Muscle layer of duodenum (tissue), 2 donors: ENCODE data around the gene TRAK2.
"Not testable (repeated sequence)": the region's sequence is repeated elsewhere in the genome, so short reads cannot be mapped to it uniquely, and the experiment has no call there.

Experiments
- H3K27ac ChIP-seq: one replicate; pipeline ENCODE4 v1.7.0; 2013; ENCODE audit warnings: mild to moderate bottlenecking, low read length
- H3K27me3 ChIP-seq: one replicate; pipeline ENCODE4 v1.7.0; 2013; ENCODE audit warnings: low read depth, mild to moderate bottlenecking, control low read depth, low read length
- H3K36me3 ChIP-seq, 2 donors: one replicate each; pipeline ENCODE4 v1.7.0; 2013; ENCODE audit warnings: low read length in 2 of 2, control low read depth in 1 of 2, mild to moderate bottlenecking in 1 of 2; ENCODE audit not compliant: insufficient read depth in 2 of 2, control insufficient read depth in 1 of 2
- H3K4me1 ChIP-seq, 2 donors: one replicate each; pipeline ENCODE4 v1.7.0; 2013; ENCODE audit warnings: low read length in 2 of 2, mild to moderate bottlenecking in 2 of 2, control low read depth in 1 of 2, moderate library complexity in 1 of 2; ENCODE audit not compliant: insufficient read depth in 2 of 2, control insufficient read depth in 1 of 2
- H3K4me3 ChIP-seq, 2 donors: one replicate each; pipeline ENCODE4 v1.7.0; 2013; ENCODE audit warnings: low read length in 2 of 2, low read depth in 1 of 2, mild to moderate bottlenecking in 1 of 2
- H3K9me3 ChIP-seq, 2 donors: one replicate each; pipeline ENCODE4 v1.7.0; 2013; ENCODE audit warnings: low read length in 2 of 2, control low read depth in 1 of 2, mild to moderate bottlenecking in 1 of 2; ENCODE audit not compliant: control insufficient read depth in 1 of 2
- donor health status: healthy.

Gene TRAK2

GRCh38 chr2:201377218-201377617 is 74.0 kb downstream of the TRAK2 start:
- Histone ChIP-seq H3K4me1 (peaks cover 0 to 11% of the 10 kb centered on the region in 2 donors), H3K36me3 (peaks cover 15% of the 10 kb centered on the region in 2 donors), H3K27ac (peak overlapping the region; percentile 23), H3K9me3 (no peaks in the 10 kb centered on the region), H3K27me3 (no peaks in the 10 kb centered on the region), H3K4me3 (no peak overlapping the region)

GRCh38 chr2:201369775-201370174 is 81.5 kb downstream of the TRAK2 start:
- H3K27me3 ChIP-seq: no peaks in the 10 kb centered on the region
- peaks cover 3 to 17% of the 10 kb centered on the region in 2 donors for H3K9me3 ChIP-seq
- H3K36me3 ChIP-seq: peaks cover 0 to 8% of the 10 kb centered on the region in 2 donors
- no peak overlapping the region for H3K27ac ChIP-seq
- H3K4me1 ChIP-seq: no peaks in the 10 kb centered on the region
- no peak overlapping the region for H3K4me3 ChIP-seq

DNA sequence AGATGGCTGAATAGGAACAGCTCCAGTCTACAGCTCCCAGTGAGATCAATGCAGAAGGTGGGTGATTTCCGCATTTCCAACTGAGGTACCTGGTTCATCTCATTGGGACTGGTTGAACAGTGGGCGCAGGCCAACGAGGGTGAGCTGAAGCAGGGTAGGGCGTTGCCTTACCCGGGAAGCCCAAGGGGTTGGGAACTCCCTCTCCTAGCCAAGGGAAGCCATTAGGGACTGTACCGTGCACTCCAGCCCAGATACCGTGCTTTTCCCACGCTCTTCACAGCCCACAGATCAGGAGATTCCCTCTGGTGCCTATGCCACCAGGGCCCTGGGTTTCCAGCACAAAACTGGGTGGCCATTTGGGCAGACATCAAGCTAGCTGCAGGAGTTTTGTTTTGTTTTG is 81.9 kb downstream of the TRAK2 start:
- H3K36me3 ChIP-seq, H3K4me3 ChIP-seq, H3K27ac ChIP-seq, H3K27me3 ChIP-seq, H3K4me1 ChIP-seq: not testable (repeated sequence)
- peaks cover 3 to 17% of the 10 kb centered on the region in 2 donors for H3K9me3 ChIP-seq

DNA sequence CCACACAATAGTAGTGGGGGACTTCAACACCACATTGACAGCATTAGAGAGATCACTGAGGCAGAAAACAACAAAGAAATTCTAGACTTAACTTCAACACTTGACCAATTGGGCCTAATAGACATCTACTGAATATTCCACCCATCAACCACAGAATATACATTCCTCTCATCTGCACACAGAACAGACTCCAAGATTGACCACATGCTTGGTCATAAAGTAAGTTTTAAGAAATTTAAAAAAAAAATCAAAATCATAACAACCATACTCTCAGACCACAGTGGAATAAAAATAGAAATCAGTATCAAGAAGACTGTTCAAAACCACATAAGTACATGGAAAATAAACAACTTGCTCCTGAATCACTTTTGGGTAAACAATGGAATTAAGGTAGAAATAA is 85.1 kb downstream of the TRAK2 start:
- no peaks in the 10 kb centered on the region for H3K4me1 ChIP-seq
- H3K27me3 ChIP-seq: no peaks in the 10 kb centered on the region
- H3K36me3 ChIP-seq: peaks cover 0 to 8% of the 10 kb centered on the region in 2 donors
- H3K4me3 ChIP-seq: no peak overlapping the region
- H3K9me3 ChIP-seq: peaks cover 3 to 17% of the 10 kb centered on the region in 2 donors
- H3K27ac ChIP-seq: no peak overlapping the region

DNA sequence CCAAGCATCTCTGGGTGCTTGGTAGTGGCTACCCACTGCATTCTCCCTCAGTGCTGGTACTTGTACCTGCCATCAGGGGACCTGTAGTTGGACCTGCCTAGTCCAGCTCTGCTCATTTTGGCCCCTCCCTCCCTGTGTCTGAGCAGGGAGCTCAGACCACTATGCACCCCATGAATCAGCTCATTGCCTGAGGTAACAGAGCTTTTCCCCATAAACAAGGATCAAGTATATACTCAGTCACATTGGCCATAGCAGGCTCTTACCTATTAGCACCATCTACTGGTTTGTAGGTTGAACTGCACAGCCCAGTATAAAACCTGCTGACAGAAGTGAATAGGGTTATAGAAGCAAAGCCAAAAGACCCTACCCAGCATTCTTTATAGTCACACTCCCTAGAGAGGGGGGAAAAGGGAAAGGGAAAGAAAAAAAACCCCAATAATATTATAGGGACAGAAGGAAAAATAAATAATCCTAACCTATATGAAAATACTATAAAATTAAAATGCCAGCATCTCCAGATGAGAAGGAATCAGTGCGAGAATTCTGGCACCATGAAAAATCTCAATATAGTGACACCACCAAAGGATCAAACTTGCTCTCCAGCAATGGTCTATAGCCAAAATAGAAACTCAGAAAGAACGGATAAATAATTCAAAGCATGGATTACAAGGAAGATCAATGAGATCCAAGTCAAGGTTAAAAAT is 87.2 kb downstream of the TRAK2 start:
- Histone ChIP-seq H3K9me3 (peaks cover 3 to 17% of the 10 kb centered on the region in 2 donors), H3K4me1 (no peaks in the 10 kb centered on the region), H3K36me3 (no peaks in the 10 kb centered on the region), H3K27me3 (no peaks in the 10 kb centered on the region), H3K27ac (no peak overlapping the region), H3K4me3 (no peak overlapping the region)

GRCh38 chr2:201362396-201362795 is 88.9 kb downstream of the TRAK2 start:
- peaks cover 0 to 2% of the 10 kb centered on the region in 2 donors for H3K4me1 ChIP-seq
- H3K4me3 ChIP-seq: no peak overlapping the region
- no peak overlapping the region for H3K27ac ChIP-seq
- H3K9me3 ChIP-seq: peaks cover 0 to 8% of the 10 kb centered on the region in 2 donors
- H3K27me3 ChIP-seq: no peaks in the 10 kb centered on the region
- no peaks in the 10 kb centered on the region for H3K36me3 ChIP-seq

DNA sequence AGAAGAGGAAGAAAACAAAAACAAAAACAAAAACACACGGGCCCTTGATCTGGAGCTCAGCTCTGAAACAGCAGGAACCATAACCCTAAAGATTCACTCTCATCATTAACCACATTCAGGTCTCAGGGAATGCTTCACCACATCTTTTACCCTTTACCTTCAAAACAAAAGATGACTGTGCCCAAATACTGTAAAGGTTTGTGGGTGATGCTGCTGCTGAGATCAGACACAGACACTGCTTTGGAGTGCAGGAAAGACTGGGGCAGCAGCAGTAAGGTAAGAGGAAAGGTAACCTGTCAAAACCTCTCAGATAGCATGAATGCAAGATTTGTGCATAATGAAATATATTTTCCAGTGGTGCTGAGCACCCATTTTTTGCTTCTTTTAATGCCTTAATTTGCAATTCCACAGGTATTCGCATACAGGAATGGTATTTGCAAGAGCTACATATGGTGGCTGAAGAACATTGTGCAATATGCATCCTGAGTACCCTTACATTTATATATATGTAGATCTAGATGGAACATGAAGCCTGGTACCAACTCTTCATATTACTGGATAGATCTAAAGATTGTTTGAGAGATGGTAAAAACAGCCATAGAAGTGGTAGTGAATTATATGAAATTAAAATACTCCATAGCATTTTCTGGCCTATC is 90.1 kb downstream of the TRAK2 start:
- Histone ChIP-seq H3K27ac (no peak overlapping the region), H3K9me3 (no peaks in the 10 kb centered on the region), H3K27me3 (no peaks in the 10 kb centered on the region), H3K36me3 (no peaks in the 10 kb centered on the region), H3K4me3 (no peak overlapping the region), H3K4me1 (peaks cover 0 to 8% of the 10 kb centered on the region in 2 donors)

DNA sequence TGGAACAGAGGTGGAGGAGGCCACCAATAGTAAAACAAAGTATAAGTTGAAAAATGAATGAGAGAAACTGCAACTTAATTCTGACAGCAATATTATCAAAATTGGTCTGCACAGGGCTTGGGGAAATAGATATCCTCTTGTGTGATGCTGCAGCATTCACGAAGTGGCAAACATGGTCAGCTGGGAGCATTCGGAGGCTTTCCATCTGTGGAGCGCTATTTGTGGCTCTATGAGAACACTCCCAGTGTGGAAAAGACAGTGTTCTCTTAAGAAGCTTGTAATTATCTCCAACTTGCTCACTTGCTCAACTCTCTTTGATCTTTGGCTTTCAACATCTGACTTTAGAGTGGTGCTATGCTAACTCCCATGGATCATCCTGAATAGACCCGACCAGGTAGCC is 91.0 kb downstream of the TRAK2 start:
- Histone ChIP-seq H3K9me3 (no peaks in the 10 kb centered on the region), H3K4me1 (peaks cover 0 to 8% of the 10 kb centered on the region in 2 donors), H3K27me3 (no peaks in the 10 kb centered on the region), H3K4me3 (no peak overlapping the region), H3K36me3 (no peaks in the 10 kb centered on the region), H3K27ac (no peak overlapping the region)

GRCh38 chr2:201358684-201359083 is 92.6 kb downstream of the TRAK2 start:
- H3K27ac ChIP-seq: no peak overlapping the region
- no peaks in the 10 kb centered on the region for H3K27me3 ChIP-seq
- H3K36me3 ChIP-seq: no peaks in the 10 kb centered on the region
- no peaks in the 10 kb centered on the region for H3K9me3 ChIP-seq
- H3K4me3 ChIP-seq: no peak overlapping the region
- H3K4me1 ChIP-seq: peaks cover 0 to 8% of the 10 kb centered on the region in 2 donors

DNA sequence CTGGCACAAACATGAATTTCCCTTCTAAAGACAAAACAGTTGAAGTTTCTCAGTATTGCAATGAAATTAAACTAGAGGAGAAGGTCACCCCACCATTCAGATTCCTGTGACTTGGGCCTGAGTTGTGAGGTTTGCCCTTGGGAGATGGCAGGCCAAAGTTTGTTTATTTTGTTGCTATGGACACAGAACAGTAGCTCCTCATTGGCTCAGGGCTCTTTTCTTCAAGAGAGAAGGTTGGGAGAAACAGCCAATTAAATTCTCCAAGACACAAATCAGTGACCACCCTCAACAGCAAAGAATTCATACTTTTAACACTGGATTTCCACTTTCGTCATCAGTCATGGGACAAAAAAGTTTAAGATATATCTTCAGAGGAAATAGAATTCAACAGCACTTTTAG is 94.0 kb downstream of the TRAK2 start, which contains the start of gene FLACC1:
Gene FLACC1 (minus strand): TSS at position 125 of the 400 bp plus-strand sequence. CDS start 5,941 bp downstream, outside the sequence.
- H3K9me3 ChIP-seq: no peaks in the 10 kb centered on the region
- H3K4me3 ChIP-seq: peak within 1 kb of the TSS; percentile 2 to 8
- H3K27ac ChIP-seq: peak within 1 kb of the TSS; percentile 44
- no peaks in the 10 kb centered on the region for H3K27me3 ChIP-seq
- H3K36me3 ChIP-seq: no peaks in the 10 kb centered on the region
- peaks cover 0 to 11% of the 10 kb centered on the region in 2 donors for H3K4me1 ChIP-seq

GRCh38 chr2:201353116-201353515 is 98.1 kb downstream of the TRAK2 start:
- peaks cover 0 to 11% of the 10 kb centered on the region in 2 donors for H3K4me1 ChIP-seq
- H3K9me3 ChIP-seq: no peaks in the 10 kb centered on the region
- H3K27me3 ChIP-seq: no peaks in the 10 kb centered on the region
- peaks cover 0 to 4% of the 10 kb centered on the region in 2 donors for H3K36me3 ChIP-seq
- H3K27ac ChIP-seq: no peak overlapping the region
- H3K4me3 ChIP-seq: no peak overlapping the region
